GM12878 (cell line): ENCODE data around the gene KLB. TPM values are rescaled to one million over a fixed set of nuclear protein-coding genes. Genes with fewer than 3 reads are reported as not detected.

ENCODE experiments used
- ATAC-seq: fragments of 200-7000 bp; cut with Tn5 transposase; 3 replicates; pipeline ENCODE4 v1.9.1; 2020; ENCODE audit warnings: mild to moderate bottlenecking, moderate library complexity
- BruUV-seq: library from RNA; stranded (reverse); fragments of 400-500 nt; replicated peaks from 2 replicates; lab custom pipeline; 2021; lab: Mats Ljungman, UMichigan
- CTCF ChIA-PET: fragments of 300-600 bp; sonication (Branson Sonifier 250); formaldehyde crosslinking; extraction: SDS; loops from one replicate; lab custom pipeline; 2021; ENCODE audit warnings: inconsistent platforms; lab: Yijun Ruan, JAX
- POLR2A ChIA-PET: fragments of 350-600 bp; formaldehyde crosslinking; extraction: SDS; loops from one replicate; lab custom pipeline; 2021; ENCODE audit warnings: inconsistent platforms; lab: Charles Lee
- RAD21 ChIA-PET: fragments of 300-600 bp; sonication (Branson Sonifier 250); formaldehyde crosslinking; loops from one replicate; lab custom pipeline; 2023; ENCODE audit warnings: antibody characterized with exemption; ENCODE audit not compliant: unreplicated experiment; lab: Charles Lee
- SMC1A ChIA-PET: fragments of 300-600 bp; sonication (Branson Sonifier 250); formaldehyde crosslinking; loops from one replicate; lab custom pipeline; 2023; ENCODE audit not compliant: unreplicated experiment, uncharacterized antibody; lab: Charles Lee
- DNase-seq: peaks from one replicate; pipeline ENCODE4 v3.0.0-alpha.2; 2011; ENCODE audit warnings: low read depth, low spot score
- FAIRE-seq: peaks from 3 replicates; lab custom pipeline; 2011; peaks lifted over from hg19 to GRCh38; lab: Jason Lieb, UNC
- H2AFZ ChIP-seq: 2 replicates; pipeline ENCODE4 v1.6.0; 2011; ENCODE audit warnings: low read depth, low read length, control low read depth; ENCODE audit not compliant: control insufficient read depth
- H3K27ac ChIP-seq: 2 replicates; pipeline ENCODE4 v1.5.1; 2011; ENCODE audit warnings: control low read depth; ENCODE audit not compliant: control insufficient read depth, insufficient read depth
- H3K27me3 ChIP-seq, 2 experiments: replicated peaks in 1 of 2; 2 replicates each; pipeline versions ENCODE4 v1.6.0 to v1.6.1; 2011; ENCODE audit warnings: low read length in 1 of 2; ENCODE audit not compliant: control insufficient read depth in 2 of 2, insufficient read depth in 2 of 2
- H3K36me3 ChIP-seq, 2 experiments: 2 replicates each; pipeline ENCODE4 v1.5.1; 2011; ENCODE audit warnings: low read length in 1 of 2; ENCODE audit not compliant: control insufficient read depth in 2 of 2, insufficient read depth in 2 of 2
- H3K4me1 ChIP-seq: 2 replicates; pipeline ENCODE4 v1.6.1; 2011; ENCODE audit warnings: mild to moderate bottlenecking, low read length, moderate library complexity, mixed read lengths; ENCODE audit not compliant: control insufficient read depth, insufficient read depth
- H3K4me2 ChIP-seq: 2 replicates; pipeline ENCODE4 v1.6.0; 2011; ENCODE audit warnings: control low read depth; ENCODE audit not compliant: control insufficient read depth, insufficient read depth
- H3K4me3 ChIP-seq: fragments of 200-600 bp; sonication (generic); 2 replicates; pipeline ENCODE4 v1.5.1; 2016
- H3K79me2 ChIP-seq: 2 replicates; pipeline ENCODE4 v1.6.0; 2011; ENCODE audit warnings: low read length; ENCODE audit not compliant: control insufficient read depth, insufficient read depth
- H3K9ac ChIP-seq: 2 replicates; pipeline ENCODE4 v1.8.0; 2011; ENCODE audit warnings: low read length, control low read depth, mixed read lengths; ENCODE audit not compliant: control insufficient read depth, insufficient read depth
- H3K9me3 ChIP-seq: replicated peaks from 3 replicates; pipeline ENCODE4 v1.5.1; 2011; ENCODE audit warnings: mild to moderate bottlenecking, low read length; ENCODE audit not compliant: control insufficient read depth, insufficient read depth
- H4K20me1 ChIP-seq: 2 replicates; pipeline ENCODE4 v1.6.0; 2011; ENCODE audit not compliant: control insufficient read depth, insufficient read depth
- POLR2A ChIP-seq: IDR thresholded peaks from 2 replicates; pipeline ENCODE4 v1.6.1; 2011; ENCODE audit warnings: low read depth, mild to moderate bottlenecking, low read length
- POLR2AphosphoS5 ChIP-seq: IDR thresholded peaks from 2 replicates; pipeline ENCODE4 v1.6.1; 2011; ENCODE audit warnings: mild to moderate bottlenecking, low read length, inconsistent platforms
- REST ChIP-seq: IDR thresholded peaks from 2 replicates; pipeline ENCODE4 v1.6.1; 2012; ENCODE audit warnings: mild to moderate bottlenecking, low read depth, low read length
- SUZ12 ChIP-seq: fragments of 200-600 bp; sonication (generic); IDR thresholded peaks from one replicate; pipeline ENCODE4 v1.6.1; 2018; ENCODE audit warnings: antibody characterized with exemption, mild to moderate bottlenecking; ENCODE audit not compliant: unreplicated experiment
- WGBS: methylation state at CpG from one replicate; pipeline ENCODE4 v1.1.6; 2016; ENCODE audit warnings: low lambda C conversion rate; ENCODE audit not compliant: insufficient replicate concordance, insufficient coverage; ENCODE audit errors: missing lambda C conversion rate; 5-methylcytosine and 5-hydroxymethylcytosine counted together
- in situ Hi-C: fragments of 300-500 bp; cut with MboI; formaldehyde crosslinking; loops from 9 replicates; pipeline ENCODE4 v1.14.3; 2018; ENCODE audit warnings: mixed read lengths
- intact Hi-C: fragments of 100-400 bp; cut with micrococcal nuclease; formaldehyde crosslinking; loops from one replicate; pipeline ENCODE4 v1.14.2; 2022; ENCODE audit not compliant: unreplicated experiment
- polyA plus RNA-seq, 11 experiments: library from polyadenylated mRNA; depleted of rRNA in 4 of 11; unstranded in 6 of 11; stranded (reverse) in 5 of 11; fragments of >200 nt; fragmentation: Nextera tagmentation in 4 of 11; fragmentation: Illumina TruSeq in 1 of 11; extraction: Ambion mirVana in 4 of 11; extraction: Trizol in 1 of 11; gene quantifications; 1 replicate in 1 of 11; 2 replicates in 10 of 11; pipeline versions ENCODE4 v1.2.1 to v1.2.3, GENCODE V29; 2011 to 2016; ENCODE audit warnings: inconsistent platforms in 2 of 11, missing spikeins in 2 of 11, low read depth in 1 of 11
- total RNA-seq, 4 experiments: library from RNA; depleted of rRNA in 3 of 4; stranded (reverse); fragments of >200 nt in 3 of 4; fragmentation: Illumina TruSeq in 1 of 4; extraction: Trizol in 1 of 4; gene quantifications; 2 replicates each; pipeline versions ENCODE4 v1.2.1 to v1.2.3, GENCODE V29; 2013 to 2021

The KLB gene
- total and polyA plus RNA-seq, 10 of the 15 experiments (the other 5 are each of a cell fraction or from before 2014, with no cell fraction given), result under 0.01 to 0.13 (median 0.04) TPM; not detected in 1

GRCh38 chr4:39455486-39455885 lies 48.8 kb downstream of the KLB start:
- RAD21 ChIA-PET, result interaction anchor here (0.9 kb wide), 1 partner anchor 13 kb away, joined by 4 read pairs; no protein-coding TSS in a partner anchor
- BruUV-seq, result no TSS peak
- in situ Hi-C loops, result no loop called here
- no peaks in the 10 kb centered on the region; the same call in 2 of the 3 replicates for H3K9me3 ChIP-seq
- peaks cover 7% of the 10 kb centered on the region for H4K20me1 ChIP-seq
- peak overlapping the region; percentile 21; the same call in 1 of the 2 replicates for H3K4me3 ChIP-seq
- H3K27me3 ChIP-seq, result no peaks in the 10 kb centered on the region
- peaks cover 49% of the 10 kb centered on the region for H3K79me2 ChIP-seq
- H3K9ac ChIP-seq, result no peak overlapping the region
- no peak for TF ChIP-seq REST
- peak; percentile 35; the same call in 1 of the 2 replicates for TF ChIP-seq POLR2A
- peak; percentile 73; the same call in 1 of the 2 replicates for TF ChIP-seq POLR2AphosphoS5
- no peak for TF ChIP-seq SUZ12
- CTCF ChIA-PET, result interaction anchor here (0.6 to 2.1 kb wide), 8 partner anchors 8 to 553 kb away, joined by 3 to 10 read pairs (median 4); partner anchors contain the start of genes PDS5A and WDR19
- POLR2A ChIA-PET, result no interaction called here
- no peak overlapping the region for H3K27ac ChIP-seq
- intact Hi-C loops, result loop anchor here (5.0 kb wide), 2 partner anchors 162 to 553 kb away; no protein-coding TSS in a partner anchor
- H3K4me1 ChIP-seq, result peaks cover 2% of the 10 kb centered on the region; the same call in 1 of the 2 replicates
- WGBS, result 94% methylated on average over 6 of the region's 6 CpGs
- DNase-seq (no peak), FAIRE-seq (no peak), ATAC-seq (no peak)
- peak overlapping the region; percentile 92 for H3K4me2 ChIP-seq
- H3K36me3 ChIP-seq, result peaks cover 6 to 49% of the 10 kb centered on the region in 2 experiments
- no peak overlapping the region for H2AFZ ChIP-seq
- SMC1A ChIA-PET, result interaction anchor here (0.7 to 2.0 kb wide), 5 partner anchors 8 to 531 kb away, joined by 3 to 5 read pairs (median 3); partner anchors contain the start of gene RFC1
